Measurements from ENCODE around the gene IL1R2.
A peak's percentile ranks its signal among the peaks of the same experiment; 100 is the strongest.

IL1R2 gene

DNA sequence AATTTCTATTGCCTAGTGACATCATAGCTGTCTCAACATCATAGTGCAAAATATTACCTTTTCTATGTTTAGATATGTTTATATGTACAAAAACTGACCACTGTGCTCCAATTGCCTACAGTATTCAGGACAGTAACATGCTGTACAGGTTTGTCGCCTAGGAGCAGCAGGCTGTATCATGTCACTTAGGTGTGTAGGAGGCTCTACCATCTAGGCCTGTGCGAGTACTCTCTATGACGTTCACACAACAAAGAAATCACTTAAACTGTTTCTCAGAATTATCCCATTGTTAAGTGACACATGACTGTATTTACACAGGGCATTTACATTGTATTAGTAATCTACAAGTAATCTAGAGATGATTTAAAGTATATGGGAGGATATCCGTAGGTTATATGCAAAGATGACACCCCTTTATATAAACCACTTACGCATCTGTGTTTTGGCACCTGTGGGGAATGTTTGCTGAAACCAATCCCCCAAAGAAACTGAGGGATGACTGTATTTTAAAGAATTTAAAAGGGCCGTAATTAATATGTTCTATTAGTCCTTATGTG is 24.7 kb downstream of the IL1R2 start:
- peaks cover 2% of the 10 kb centered on the region for H3K9me3 Mint-ChIP-seq
- no peak overlapping the region for H3K27ac Mint-ChIP-seq
- H3K4me3 Mint-ChIP-seq, result no peak overlapping the region
- peaks cover 5% of the 10 kb centered on the region for H3K36me3 Mint-ChIP-seq
- H3K4me1 Mint-ChIP-seq, result peaks cover 15% of the 10 kb centered on the region
- ATAC-seq, result no peak
- no peak for DNase-seq (ENCODE audit: low spot score in 2 of 2)

DNA sequence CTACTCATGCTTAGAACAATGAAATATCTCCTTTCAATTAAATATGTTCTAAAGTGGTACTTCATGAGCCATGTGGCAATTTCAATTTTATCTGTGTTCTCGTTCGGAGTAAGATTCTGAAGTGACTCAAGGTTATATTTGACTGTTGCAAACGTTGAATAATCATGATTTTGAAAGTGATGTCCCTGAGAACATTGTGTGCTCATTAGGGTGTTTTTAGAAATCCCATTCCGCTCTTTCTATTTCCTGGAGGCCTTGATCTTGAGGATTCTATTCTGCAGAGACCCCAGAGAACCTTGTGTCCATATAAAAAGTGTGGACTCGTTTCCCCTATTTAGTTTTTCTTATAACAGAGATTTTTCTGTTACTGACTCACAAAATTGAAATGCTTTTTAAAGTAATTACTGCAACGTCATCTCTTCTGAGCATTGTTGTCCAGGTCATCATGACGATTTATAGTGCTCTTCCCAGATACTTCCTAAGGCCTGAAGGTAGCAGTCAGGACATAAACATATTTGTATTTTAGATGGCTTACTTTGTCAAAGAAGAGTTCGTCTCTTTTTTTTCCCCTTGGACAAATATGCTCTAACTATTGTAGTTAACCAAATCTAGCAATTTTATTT is 27.2 kb downstream of the IL1R2 start:
- ATAC-seq, result peak; percentile 46
- peaks cover 17% of the 10 kb centered on the region for H3K4me1 Mint-ChIP-seq
- peaks cover 5% of the 10 kb centered on the region for H3K36me3 Mint-ChIP-seq
- H3K4me3 Mint-ChIP-seq, result no peak overlapping the region
- no peak overlapping the region for H3K27ac Mint-ChIP-seq
- no peak for DNase-seq (ENCODE audit: low spot score in 2 of 2)
- no peaks in the 10 kb centered on the region for H3K9me3 Mint-ChIP-seq

DNA sequence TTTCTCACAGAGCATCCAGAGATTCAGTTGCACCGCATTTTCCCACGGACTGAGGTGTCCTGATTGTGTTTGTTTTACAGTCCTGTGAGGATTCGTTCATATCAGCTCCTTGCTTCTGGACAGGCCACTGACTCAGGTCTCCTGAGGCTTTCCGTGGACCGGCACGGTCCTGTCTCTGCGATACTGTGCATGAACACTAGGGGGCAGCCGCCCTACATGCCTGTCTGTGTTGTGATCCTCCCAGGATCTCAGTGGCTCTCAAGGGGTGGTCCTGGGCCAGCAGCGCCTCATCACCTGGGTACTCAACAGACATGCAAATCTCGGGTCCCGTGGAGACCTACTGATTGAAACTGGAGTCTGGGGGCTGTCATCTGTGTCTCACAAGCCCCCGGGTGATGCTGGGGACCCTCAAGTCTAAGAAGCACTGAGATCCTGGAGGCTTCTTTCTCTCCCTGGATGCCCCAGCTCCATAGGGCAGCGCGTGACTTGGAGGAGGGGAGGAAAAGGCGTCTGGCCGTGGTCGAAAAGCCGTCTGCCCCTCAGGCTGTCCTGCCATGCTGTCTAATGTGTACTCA is 28.9 kb downstream of the IL1R2 start:
- no peaks in the 10 kb centered on the region for H3K9me3 Mint-ChIP-seq
- no peak overlapping the region for H3K27ac Mint-ChIP-seq
- H3K4me1 Mint-ChIP-seq, result peaks cover 21% of the 10 kb centered on the region
- peaks cover 5% of the 10 kb centered on the region for H3K36me3 Mint-ChIP-seq
- peak; percentile 93 for ATAC-seq
- peak; percentile 85 to 93 for DNase-seq (ENCODE audit: low spot score in 2 of 2)
- H3K4me3 Mint-ChIP-seq, result no peak overlapping the region

DNA sequence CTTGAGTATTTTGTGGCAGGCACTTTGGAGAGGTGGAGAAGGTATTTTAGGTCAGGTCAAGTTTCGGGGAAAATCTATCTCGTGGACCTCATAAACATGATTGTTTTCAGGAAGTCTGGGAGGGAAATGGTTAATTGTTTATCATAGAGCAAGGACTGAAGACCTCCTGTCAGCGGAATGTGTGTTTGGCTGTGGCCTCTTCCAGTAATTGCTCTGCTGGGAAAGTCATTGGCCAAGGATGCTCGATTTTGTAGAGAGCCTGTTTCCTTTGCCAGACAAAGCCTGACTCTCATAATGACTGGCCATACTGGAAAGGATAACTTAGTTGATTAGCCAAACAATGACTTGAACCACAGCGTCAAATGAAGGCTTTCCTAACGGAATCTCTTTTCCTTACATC is 30.0 kb downstream of the IL1R2 start:
- Mint-ChIP-seq H3K36me3 (peaks cover 5% of the 10 kb centered on the region), H3K27ac (no peak overlapping the region), H3K9me3 (no peaks in the 10 kb centered on the region), H3K4me3 (no peak overlapping the region), H3K4me1 (peaks cover 24% of the 10 kb centered on the region)
- ATAC-seq, result no peak
- DNase-seq (ENCODE audit: low spot score in 2 of 2), result no peak

DNA sequence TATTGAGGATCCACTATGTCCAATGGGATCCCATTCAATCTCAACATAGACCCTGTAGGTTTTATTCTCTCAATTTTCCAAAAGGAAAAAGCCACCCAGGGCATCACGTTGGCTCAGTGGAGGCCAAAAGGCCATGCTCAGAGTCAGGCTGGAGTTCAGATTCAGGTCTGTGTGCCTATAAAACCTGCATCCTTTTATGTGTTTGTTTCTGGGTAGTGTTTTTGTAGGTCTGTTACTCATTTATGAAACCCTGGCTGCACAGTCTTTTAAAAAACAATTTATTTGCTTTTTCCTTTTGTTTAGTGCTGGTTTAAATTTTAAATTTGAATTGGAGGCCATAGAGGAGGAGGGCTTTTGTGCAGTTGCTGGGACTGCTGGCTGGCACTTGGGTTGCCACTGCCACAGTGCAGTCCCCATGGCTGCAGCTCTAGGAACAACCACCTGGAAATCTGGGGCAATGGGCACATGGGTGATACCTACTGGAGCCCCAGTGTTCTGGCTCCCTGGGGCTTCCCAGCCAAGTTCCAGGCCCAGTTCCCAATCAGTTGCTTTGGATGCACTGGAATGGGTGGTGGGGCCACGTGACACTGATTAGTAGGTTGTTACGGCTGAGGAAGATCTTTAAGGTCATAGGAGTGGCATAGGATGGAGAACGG is 31.3 kb downstream of the IL1R2 start:
- peaks cover 29% of the 10 kb centered on the region for H3K4me1 Mint-ChIP-seq
- H3K4me3 Mint-ChIP-seq, result no peak overlapping the region
- ATAC-seq (no peak), DNase-seq (ENCODE audit: low spot score in 2 of 2) (no peak)
- no peaks in the 10 kb centered on the region for H3K9me3 Mint-ChIP-seq
- H3K36me3 Mint-ChIP-seq, result peaks cover 5% of the 10 kb centered on the region
- H3K27ac Mint-ChIP-seq, result no peak overlapping the region

DNA sequence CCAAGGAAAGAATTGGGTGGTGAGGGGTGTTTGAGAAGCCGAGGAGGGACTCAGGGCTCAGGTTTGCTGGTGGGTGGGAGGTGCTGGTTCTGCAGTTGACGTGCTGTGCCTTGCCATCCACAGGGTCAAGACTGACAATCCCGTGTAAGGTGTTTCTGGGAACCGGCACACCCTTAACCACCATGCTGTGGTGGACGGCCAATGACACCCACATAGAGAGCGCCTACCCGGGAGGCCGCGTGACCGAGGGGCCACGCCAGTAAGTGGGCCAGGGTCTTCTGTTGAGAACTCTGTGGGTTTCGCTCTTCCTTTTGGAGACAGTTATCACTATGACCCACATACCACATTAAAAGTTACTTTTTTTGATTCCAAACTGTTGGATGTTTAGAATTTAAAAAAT is 32.6 kb downstream of the IL1R2 start:
- Mint-ChIP-seq H3K36me3 (peaks cover 5% of the 10 kb centered on the region), H3K4me3 (no peak overlapping the region), H3K9me3 (no peaks in the 10 kb centered on the region), H3K27ac (peak overlapping the region; percentile 40), H3K4me1 (peaks cover 43% of the 10 kb centered on the region)
- no peak for ATAC-seq
- no peak for DNase-seq (ENCODE audit: low spot score in 2 of 2)

DNA sequence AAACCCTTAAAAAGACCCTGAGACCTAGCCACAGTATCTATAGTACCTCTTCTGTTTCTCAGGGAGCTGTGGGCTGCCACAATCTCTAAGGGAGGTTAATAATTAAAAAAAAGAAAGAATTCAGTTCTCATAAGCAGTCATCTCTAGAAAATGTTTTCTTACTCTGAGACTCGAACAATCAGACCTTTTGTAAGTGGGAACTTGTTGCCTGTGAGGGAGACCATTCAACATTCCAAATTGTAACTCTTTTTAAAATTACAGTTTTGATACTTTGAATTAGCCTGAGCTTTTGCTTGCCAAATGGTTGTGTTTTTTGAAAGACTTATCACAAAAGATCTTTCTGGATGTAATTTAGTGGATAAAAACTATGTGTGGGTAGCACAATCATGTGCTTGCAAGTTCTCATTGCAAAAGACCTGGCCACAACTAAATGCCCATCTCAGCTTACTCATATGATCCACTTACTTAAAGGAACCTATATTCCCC is 33.3 kb downstream of the IL1R2 start:
- no peak for DNase-seq (ENCODE audit: low spot score in 2 of 2)
- no peak overlapping the region for H3K4me3 Mint-ChIP-seq
- no peak for ATAC-seq
- no peaks in the 10 kb centered on the region for H3K9me3 Mint-ChIP-seq
- peaks cover 49% of the 10 kb centered on the region for H3K4me1 Mint-ChIP-seq
- H3K36me3 Mint-ChIP-seq, result peaks cover 5% of the 10 kb centered on the region
- no peak overlapping the region for H3K27ac Mint-ChIP-seq

DNA sequence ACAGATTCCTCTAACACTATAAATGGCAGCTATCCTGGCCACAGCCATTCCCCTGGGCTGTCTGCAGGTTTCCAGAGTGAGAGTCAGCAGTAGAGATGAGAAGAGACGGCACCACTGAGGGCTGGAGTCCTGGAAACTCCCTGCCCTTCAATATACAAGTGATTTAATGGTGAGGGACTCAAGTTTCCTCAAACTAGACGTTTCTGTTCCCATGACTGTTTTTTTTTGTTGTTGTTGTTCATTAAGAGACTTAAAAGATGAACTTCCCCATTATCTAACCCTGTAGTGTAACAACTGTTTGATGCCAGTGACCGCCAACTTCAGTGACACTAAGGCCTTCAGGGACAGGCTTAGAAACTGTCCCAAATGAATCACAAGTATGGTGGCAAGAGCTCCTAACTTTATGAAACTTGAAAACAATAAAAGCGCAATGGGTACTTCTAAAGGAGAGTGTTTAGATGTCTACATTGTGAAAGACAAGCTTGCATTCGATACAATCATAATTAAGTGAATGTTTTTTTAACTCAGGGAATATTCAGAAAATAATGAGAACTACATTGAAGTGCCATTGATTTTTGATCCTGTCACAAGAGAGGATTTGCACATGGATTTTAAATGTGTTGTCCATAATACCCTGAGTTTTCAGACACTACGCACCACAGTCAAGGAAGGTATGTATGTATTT is 34.0 kb downstream of the IL1R2 start:
- Mint-ChIP-seq H3K4me1 (peaks cover 44% of the 10 kb centered on the region), H3K27ac (no peak overlapping the region), H3K4me3 (no peak overlapping the region), H3K9me3 (no peaks in the 10 kb centered on the region), H3K36me3 (peaks cover under 1% of the 10 kb centered on the region)
- DNase-seq (ENCODE audit: low spot score in 2 of 2), result no peak
- no peak for ATAC-seq

DNA sequence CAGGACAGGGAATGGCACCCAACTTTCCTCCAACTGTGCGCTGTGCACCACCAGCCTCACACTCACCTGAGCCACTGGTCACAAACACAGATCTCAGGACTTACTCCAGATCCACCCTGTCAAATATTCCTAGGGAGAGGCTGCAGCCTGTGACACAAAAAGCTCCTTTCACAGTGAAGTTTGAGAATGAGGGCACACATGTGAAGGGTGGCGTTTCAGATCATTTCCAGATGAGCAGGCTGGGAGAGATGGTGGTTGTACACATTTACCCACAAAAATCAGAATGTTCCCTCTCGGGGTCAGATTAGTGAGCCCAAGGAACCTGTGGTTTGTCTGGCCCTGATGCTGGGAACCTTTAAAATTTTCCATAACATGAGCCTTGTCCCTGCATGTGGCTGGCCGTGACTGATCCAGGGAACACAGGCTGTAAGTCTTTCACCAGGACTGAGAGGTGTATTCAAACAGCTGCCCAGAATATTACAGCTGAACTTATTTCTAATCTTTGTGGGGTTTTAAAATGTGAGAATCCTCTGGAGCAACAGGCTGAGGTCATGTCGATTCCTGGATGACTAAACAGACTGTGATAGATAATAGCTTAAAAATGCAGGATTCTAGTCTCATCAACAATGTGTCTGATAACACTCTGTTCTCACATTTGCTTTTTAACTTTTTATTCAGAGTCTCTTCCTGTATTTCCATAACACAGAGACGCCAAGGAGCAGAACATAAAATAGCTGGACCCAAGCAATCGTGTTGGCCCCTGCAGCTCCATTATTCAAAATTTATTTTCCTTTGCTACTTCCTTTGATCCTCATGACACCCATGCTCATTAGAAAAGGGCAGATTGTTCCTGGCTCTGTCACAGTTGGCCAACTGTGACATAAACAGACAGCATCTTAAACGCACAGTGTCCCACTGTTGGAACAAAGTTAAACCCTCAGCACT is 35.5 kb downstream of the IL1R2 start:
- Mint-ChIP-seq H3K9me3 (no peaks in the 10 kb centered on the region), H3K4me3 (no peak overlapping the region), H3K36me3 (no peaks in the 10 kb centered on the region), H3K27ac (no peak overlapping the region), H3K4me1 (peaks cover 32% of the 10 kb centered on the region)
- ATAC-seq (no peak), DNase-seq (ENCODE audit: low spot score in 2 of 2) (no peak)

DNA sequence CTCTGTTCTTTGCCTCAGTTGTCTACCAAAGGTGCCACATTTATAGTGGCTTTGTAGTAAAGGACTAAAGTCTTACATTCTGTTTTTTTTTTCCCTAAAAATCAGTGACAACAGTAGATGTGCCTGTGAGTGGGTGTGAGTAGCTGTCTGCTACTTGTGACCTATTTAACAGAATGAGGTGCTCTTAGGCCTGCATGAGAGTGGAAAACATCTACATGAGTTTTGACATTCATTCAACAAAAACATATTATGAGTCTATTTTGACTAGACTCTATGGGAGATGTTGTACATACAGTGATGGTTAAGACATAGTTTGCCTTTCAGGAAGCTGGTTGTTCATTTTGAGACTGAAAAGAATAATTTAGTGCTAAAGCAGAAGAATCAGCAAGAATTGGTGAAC is 36.7 kb downstream of the IL1R2 start:
- ATAC-seq (peak; percentile 85), DNase-seq (ENCODE audit: low spot score in 2 of 2) (no peak)
- H3K27ac Mint-ChIP-seq, result no peak overlapping the region
- H3K9me3 Mint-ChIP-seq, result no peaks in the 10 kb centered on the region
- peaks cover 43% of the 10 kb centered on the region for H3K4me1 Mint-ChIP-seq
- no peaks in the 10 kb centered on the region for H3K36me3 Mint-ChIP-seq
- no peak overlapping the region for H3K4me3 Mint-ChIP-seq

DNA sequence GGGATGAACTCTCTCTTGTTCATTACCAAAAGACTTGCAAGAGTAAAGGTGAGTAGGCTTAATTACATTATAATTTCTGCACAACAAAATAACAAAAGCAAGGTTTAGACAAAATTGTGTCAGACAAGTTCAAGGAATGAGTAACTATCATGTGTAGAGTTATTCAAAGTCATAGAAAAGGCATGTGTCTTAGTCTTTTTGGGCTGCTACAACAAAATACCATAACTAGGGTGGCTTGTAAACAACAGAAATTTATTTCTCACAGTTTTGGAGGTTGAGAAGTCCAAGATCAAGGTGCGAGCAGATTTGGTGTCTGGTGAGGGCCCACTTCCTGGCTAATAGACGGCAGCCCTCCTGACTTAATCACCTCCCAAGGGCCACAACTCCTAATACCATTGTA is 37.6 kb downstream of the IL1R2 start:
- H3K4me3 Mint-ChIP-seq, result no peak overlapping the region
- H3K9me3 Mint-ChIP-seq, result no peaks in the 10 kb centered on the region
- ATAC-seq (no peak), DNase-seq (ENCODE audit: low spot score in 2 of 2) (no peak)
- peaks cover 53% of the 10 kb centered on the region for H3K4me1 Mint-ChIP-seq
- H3K36me3 Mint-ChIP-seq, result no peaks in the 10 kb centered on the region
- no peak overlapping the region for H3K27ac Mint-ChIP-seq

DNA sequence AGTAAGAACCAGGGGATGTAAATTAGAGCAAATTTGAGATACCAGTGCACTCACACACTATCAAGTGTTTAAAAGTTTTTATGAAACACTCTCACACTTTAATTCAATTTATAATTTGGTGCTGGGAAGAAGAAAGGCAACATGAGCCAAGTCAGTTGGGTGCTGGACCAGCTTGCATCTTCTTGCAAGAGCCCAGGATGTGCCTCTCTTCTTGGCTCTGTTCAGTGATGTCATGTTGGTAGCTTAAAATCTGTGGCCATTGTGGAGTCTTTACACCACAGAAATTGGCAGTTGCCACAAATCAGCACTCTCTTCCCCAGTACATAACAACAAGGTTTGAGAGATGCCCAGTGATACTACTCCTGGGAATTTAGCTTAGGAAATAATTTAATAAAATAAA is 38.2 kb downstream of the IL1R2 start:
- DNase-seq (ENCODE audit: low spot score in 2 of 2) (no peak), ATAC-seq (no peak)
- H3K9me3 Mint-ChIP-seq, result no peaks in the 10 kb centered on the region
- H3K27ac Mint-ChIP-seq, result no peak overlapping the region
- no peak overlapping the region for H3K4me3 Mint-ChIP-seq
- no peaks in the 10 kb centered on the region for H3K36me3 Mint-ChIP-seq
- peaks cover 58% of the 10 kb centered on the region for H3K4me1 Mint-ChIP-seq

DNA sequence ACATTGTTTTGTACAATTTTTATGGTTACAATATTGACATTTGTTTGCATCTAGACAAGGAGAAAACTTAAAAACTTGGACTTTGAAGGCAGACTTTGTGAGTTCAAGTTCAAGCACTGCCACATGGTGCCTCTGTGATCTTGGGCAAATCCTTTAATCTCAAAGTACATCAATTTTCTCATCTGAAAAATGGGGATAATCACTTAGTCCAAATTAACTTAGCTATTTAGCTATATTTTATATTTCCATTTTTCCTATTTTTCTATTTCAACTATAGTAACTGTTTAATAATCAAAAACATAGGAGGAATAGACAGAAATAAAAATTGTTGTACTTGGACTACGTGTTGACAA is 38.7 kb downstream of the IL1R2 start:
- ATAC-seq (no peak), DNase-seq (ENCODE audit: low spot score in 2 of 2) (no peak)
- H3K4me3 Mint-ChIP-seq, result no peak overlapping the region
- no peaks in the 10 kb centered on the region for H3K9me3 Mint-ChIP-seq
- H3K27ac Mint-ChIP-seq, result no peak overlapping the region
- no peaks in the 10 kb centered on the region for H3K36me3 Mint-ChIP-seq
- H3K4me1 Mint-ChIP-seq, result peaks cover 59% of the 10 kb centered on the region

DNA sequence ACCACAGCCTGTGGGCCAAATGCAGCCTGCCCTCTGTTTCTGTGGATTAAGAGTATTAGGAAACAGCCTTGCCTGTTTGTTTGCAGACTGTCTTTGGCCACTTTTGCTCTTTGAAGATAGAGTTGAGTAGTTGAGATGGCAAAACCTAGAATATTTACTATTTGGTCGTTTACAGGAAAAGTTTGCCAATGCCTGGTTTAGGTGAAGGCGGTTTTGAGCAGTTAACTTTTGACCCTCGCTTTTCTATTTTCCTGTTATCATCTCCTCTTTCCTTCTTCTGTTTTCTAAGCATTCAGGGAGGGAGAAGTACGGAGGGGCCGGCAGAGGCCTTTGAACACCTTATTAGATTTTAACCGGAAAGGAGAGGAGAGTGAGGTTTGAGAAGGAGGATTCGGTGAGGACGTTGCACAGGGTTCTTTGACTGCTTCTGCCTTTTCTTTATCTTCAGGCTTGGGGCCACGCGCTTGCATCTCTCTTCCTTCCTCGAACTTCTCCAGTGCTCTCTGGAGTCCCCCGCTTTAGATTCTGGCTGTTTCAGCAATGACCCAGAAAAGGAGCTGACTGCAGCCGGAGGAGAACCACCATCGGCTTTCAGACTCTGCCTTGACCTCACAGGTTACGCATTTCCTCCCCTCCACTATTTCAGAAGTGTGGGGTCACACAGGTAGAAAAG is 39.2 kb downstream of the IL1R2 start:
- ATAC-seq (no peak), DNase-seq (ENCODE audit: low spot score in 2 of 2) (no peak)
- Mint-ChIP-seq H3K4me3 (no peak overlapping the region), H3K4me1 (peaks cover 54% of the 10 kb centered on the region), H3K9me3 (no peaks in the 10 kb centered on the region), H3K27ac (peak overlapping the region; percentile 17), H3K36me3 (no peaks in the 10 kb centered on the region)
